SJSA1 (cell line): ENCODE measurements around the gene CD2AP. TPM values are rescaled to one million over a fixed set of nuclear protein-coding genes. Genes with fewer than 3 reads are reported as not detected.
"Not testable (repeated sequence)": the region's sequence is repeated elsewhere in the genome, so short reads cannot be mapped to it uniquely, and the experiment has no call there.

Experiments used
- DNase-seq, 2 experiments: peaks; one replicate each; pipeline ENCODE4 v3.0.0-alpha.2; 2015 to 2020; ENCODE audit warnings: low spot score in 2 of 2, low read depth in 1 of 2
- H3K27ac ChIP-seq: fragments of 250-450 bp; sonication (Bioruptor Pico); 2 replicates; pipeline ENCODE4 v1.5.1; 2020; ENCODE audit warnings: mild to moderate bottlenecking, moderate library complexity
- H3K27me3 ChIP-seq: fragments of 250-450 bp; sonication (Bioruptor Pico); replicated peaks from 2 replicates; pipeline ENCODE4 v1.5.1; 2020; ENCODE audit warnings: mild to moderate bottlenecking, moderate library complexity
- H3K36me3 ChIP-seq: fragments of 250-450 bp; sonication (Bioruptor Pico); 2 replicates; pipeline ENCODE4 v1.5.1; 2020; ENCODE audit warnings: mild to moderate bottlenecking
- H3K4me1 ChIP-seq: fragments of 250-450 bp; sonication (Bioruptor Pico); replicated peaks from 2 replicates; pipeline ENCODE4 v1.6.1; 2021; ENCODE audit warnings: mild to moderate bottlenecking
- H3K4me3 ChIP-seq: fragments of 250-450 bp; sonication (Bioruptor Pico); 2 replicates; pipeline ENCODE4 v1.5.1; 2020; ENCODE audit warnings: mild to moderate bottlenecking
- H3K9me3 ChIP-seq: fragments of 250-450 bp; sonication (Bioruptor Pico); replicated peaks from 2 replicates; pipeline ENCODE4 v1.5.1; 2020; ENCODE audit warnings: mild to moderate bottlenecking
- total RNA-seq: library from RNA; depleted of rRNA; stranded (reverse); fragments of >200 nt; shearing (Covaris generic); gene quantifications from 2 replicates; pipeline ENCODE4 v1.2.3, GENCODE V29; 2014

CD2AP gene
- total RNA-seq, 1 experiment from 2014 or later = 28.9 TPM

- Histone ChIP-seq H3K27me3 (no peaks in the 10 kb centered on the region), H3K27ac (no peak overlapping the region), H3K4me1 (no peaks in the 10 kb centered on the region), H3K4me3 (no peak overlapping the region), H3K36me3 (0 out of 2 replicates have a peak, but pooled peaks cover 8% of the 10 kb centered on the region), H3K9me3 (no peaks in the 10 kb centered on the region)
- DNase-seq = no peak
These were observed 56.5 kb downstream of the CD2AP start for GRCh38 chr6:47534063-47534462.

GRCh38 chr6:47535316-47536225 is 58.0 kb downstream of the CD2AP start:
- Histone ChIP-seq H3K27me3 (no peaks in the 10 kb centered on the region), H3K9me3 (no peaks in the 10 kb centered on the region), H3K4me1 (no peaks in the 10 kb centered on the region), H3K4me3 (no peak overlapping the region), H3K27ac (no peak overlapping the region), H3K36me3 (0 out of 2 replicates have a peak, but pooled peaks cover 8% of the 10 kb centered on the region)
- DNase-seq = no peak

GRCh38 chr6:47536816-47537401 is 59.3 kb downstream of the CD2AP start:
- no peak for DNase-seq
- H3K9me3 ChIP-seq = no peaks in the 10 kb centered on the region
- H3K36me3 ChIP-seq = 0 out of 2 replicates have a peak, but pooled peaks cover 8% of the 10 kb centered on the region
- no peaks in the 10 kb centered on the region for H3K4me1 ChIP-seq
- H3K4me3 ChIP-seq = no peak overlapping the region
- no peak overlapping the region for H3K27ac ChIP-seq
- no peaks in the 10 kb centered on the region for H3K27me3 ChIP-seq

- no peak for DNase-seq
- H3K36me3 ChIP-seq = peaks cover 34% of the 10 kb centered on the region
- no peaks in the 10 kb centered on the region for H3K27me3 ChIP-seq
- H3K4me3 ChIP-seq = no peak overlapping the region
- H3K27ac ChIP-seq = no peak overlapping the region
- no peaks in the 10 kb centered on the region for H3K4me1 ChIP-seq
- no peaks in the 10 kb centered on the region for H3K9me3 ChIP-seq
These were observed 67.6 kb downstream of the CD2AP start for GRCh38 chr6:47545223-47545622.

GRCh38 chr6:47551670-47552069 is 74.1 kb downstream of the CD2AP start:
- peaks cover 30% of the 10 kb centered on the region for H3K36me3 ChIP-seq
- no peak overlapping the region for H3K4me3 ChIP-seq
- H3K4me1 ChIP-seq = no peaks in the 10 kb centered on the region
- H3K9me3 ChIP-seq = no peaks in the 10 kb centered on the region
- no peaks in the 10 kb centered on the region for H3K27me3 ChIP-seq
- no peak for DNase-seq
- no peak overlapping the region for H3K27ac ChIP-seq

- Histone ChIP-seq H3K27ac (no peak overlapping the region), H3K4me1 (no peaks in the 10 kb centered on the region)
These were observed 74.7 kb downstream of the CD2AP start for GRCh38 chr6:47552319-47552718.

GRCh38 chr6:47553243-47553642 is 75.7 kb downstream of the CD2AP start:
- H3K27me3 ChIP-seq, H3K4me3 ChIP-seq, DNase-seq, H3K27ac ChIP-seq, H3K4me1 ChIP-seq, H3K9me3 ChIP-seq: not testable (repeated sequence)
- peaks cover 14% of the 10 kb centered on the region for H3K36me3 ChIP-seq

More at GRCh38 chr6:47552319-47552718, 74.7 kb downstream of the CD2AP start:
- Histone ChIP-seq H3K36me3 (peaks cover 23% of the 10 kb centered on the region), H3K4me3 (no peak overlapping the region), H3K27me3 (no peaks in the 10 kb centered on the region), H3K9me3 (no peaks in the 10 kb centered on the region)
- DNase-seq = no peak

- not testable (repeated sequence) for H3K4me1 ChIP-seq, H3K36me3 ChIP-seq, H3K27ac ChIP-seq, H3K4me3 ChIP-seq, H3K27me3 ChIP-seq, H3K9me3 ChIP-seq, DNase-seq
These were observed 78.9 kb downstream of the CD2AP start for GRCh38 chr6:47556459-47556858.

GRCh38 chr6:47563162-47563561 is 85.6 kb downstream of the CD2AP start:
- no peak overlapping the region for H3K27ac ChIP-seq
- no peaks in the 10 kb centered on the region for H3K27me3 ChIP-seq
- H3K4me1 ChIP-seq = no peaks in the 10 kb centered on the region
- H3K4me3 ChIP-seq = no peak overlapping the region
- no peaks in the 10 kb centered on the region for H3K36me3 ChIP-seq
- no peaks in the 10 kb centered on the region for H3K9me3 ChIP-seq
- no peak for DNase-seq

- H3K4me1 ChIP-seq, H3K27me3 ChIP-seq, H3K36me3 ChIP-seq, H3K4me3 ChIP-seq, H3K27ac ChIP-seq, DNase-seq, H3K9me3 ChIP-seq: not testable (repeated sequence)
These were observed 89.0 kb downstream of the CD2AP start for GRCh38 chr6:47566602-47567001.

- no peak for DNase-seq
- no peaks in the 10 kb centered on the region for H3K9me3 ChIP-seq
- H3K27me3 ChIP-seq = no peaks in the 10 kb centered on the region
- no peaks in the 10 kb centered on the region for H3K4me1 ChIP-seq
- no peak overlapping the region for H3K27ac ChIP-seq
- H3K36me3 ChIP-seq = no peaks in the 10 kb centered on the region
- no peak overlapping the region for H3K4me3 ChIP-seq
These were observed 90.0 kb downstream of the CD2AP start for GRCh38 chr6:47567586-47567985.

GRCh38 chr6:47571488-47571887 is 93.9 kb downstream of the CD2AP start:
- Histone ChIP-seq H3K27me3 (no peaks in the 10 kb centered on the region), H3K27ac (no peak overlapping the region), H3K36me3 (peaks cover 4% of the 10 kb centered on the region; the same call in 1 of the 2 replicates), H3K4me3 (no peak overlapping the region), H3K4me1 (no peaks in the 10 kb centered on the region), H3K9me3 (no peaks in the 10 kb centered on the region)
- DNase-seq = no peak

GRCh38 chr6:47573109-47573508 is 95.5 kb downstream of the CD2AP start:
- no peaks in the 10 kb centered on the region for H3K9me3 ChIP-seq
- H3K27ac ChIP-seq = no peak overlapping the region
- no peaks in the 10 kb centered on the region for H3K27me3 ChIP-seq
- no peak for DNase-seq
- peaks cover 4% of the 10 kb centered on the region; the same call in 1 of the 2 replicates for H3K36me3 ChIP-seq
- no peaks in the 10 kb centered on the region for H3K4me1 ChIP-seq
- H3K4me3 ChIP-seq = no peak overlapping the region

- H3K4me1 ChIP-seq = no peaks in the 10 kb centered on the region
- no peak for DNase-seq
- H3K27me3 ChIP-seq = no peaks in the 10 kb centered on the region
These were observed 97.2 kb downstream of the CD2AP start for GRCh38 chr6:47574789-47575188.

More at GRCh38 chr6:47574789-47575188, 97.2 kb downstream of the CD2AP start:
- H3K36me3 ChIP-seq = peaks cover 9% of the 10 kb centered on the region
- H3K4me3 ChIP-seq = no peak overlapping the region
- H3K27ac ChIP-seq = no peak overlapping the region
- H3K9me3 ChIP-seq = no peaks in the 10 kb centered on the region
